PFSK-1 (cell line): ENCODE data around the gene CCT6A.

Experiments used
- FOXP2 ChIP-seq: optimal IDR thresholded peaks from 2 replicates; pipeline ENCODE3; 2011; ENCODE audit warnings: borderline replicate concordance, control low read depth, inconsistent platforms; ENCODE audit not compliant: insufficient read depth; ENCODE audit errors: extremely low read length, extremely low read depth
- POLR2AphosphoS5 ChIP-seq: IDR thresholded peaks from 2 replicates; pipeline ENCODE4 v1.6.1; 2012; ENCODE audit warnings: low read depth, mild to moderate bottlenecking, control low read depth, low read length, moderate library complexity
- REST ChIP-seq, 2 experiments: IDR thresholded peaks; 2 replicates each; pipeline versions ENCODE4 v1.6.1 to v1.8.0; 2011 to 2012; ENCODE audit warnings: low read depth in 2 of 2, low read length in 2 of 2, control low read depth in 1 of 2, inconsistent platforms in 1 of 2, mild to moderate bottlenecking in 1 of 2, moderate library complexity in 1 of 2; ENCODE audit not compliant: insufficient read depth in 1 of 2
- SIN3A ChIP-seq: IDR thresholded peaks from 2 replicates; pipeline ENCODE4 v1.6.1; 2012; ENCODE audit warnings: mild to moderate bottlenecking, low read length, moderate library complexity, borderline replicate concordance; ENCODE audit not compliant: insufficient read depth
- TAF1 ChIP-seq: IDR thresholded peaks from 2 replicates; pipeline ENCODE4 v1.6.1; 2012; ENCODE audit warnings: low read length, control low read depth, borderline replicate concordance; ENCODE audit not compliant: insufficient read depth

- TF ChIP-seq TAF1 (no peak), POLR2AphosphoS5 (no peak), SIN3A (no peak), REST (IDR thresholded peaks at IDR 0.05; ENCODE audit: insufficient read depth in 1 of 2, low read depth in 2 of 2, low read length in 2 of 2) (no peak), FOXP2 (no peak)
Measured at GRCh38 chr7:56028942-56029630, 22.5 kb upstream of the CCT6A start.
